Epithelial cell of prostate (primary cell): ENCODE data around the gene LAMC3.
A peak's percentile ranks its signal among the peaks of the same experiment; 100 is the strongest.
"Not testable (repeated sequence)": the region's sequence is repeated elsewhere in the genome, so short reads cannot be mapped to it uniquely, and the experiment has no call there.

Experiments
- DNase-seq: peaks from one replicate; pipeline ENCODE4 v3.0.0-alpha.2; 2011; ENCODE audit warnings: low read depth, low spot score
- H3K27ac ChIP-seq: fragments of 450-650 bp; 2 replicates; pipeline ENCODE4 v1.5.1; 2017; ENCODE audit warnings: mild to moderate bottlenecking

The LAMC3 gene

GRCh38 chr9:130990306-130990977 is 18.5 kb upstream of the LAMC3 start:
- no peak for DNase-seq

DNA sequence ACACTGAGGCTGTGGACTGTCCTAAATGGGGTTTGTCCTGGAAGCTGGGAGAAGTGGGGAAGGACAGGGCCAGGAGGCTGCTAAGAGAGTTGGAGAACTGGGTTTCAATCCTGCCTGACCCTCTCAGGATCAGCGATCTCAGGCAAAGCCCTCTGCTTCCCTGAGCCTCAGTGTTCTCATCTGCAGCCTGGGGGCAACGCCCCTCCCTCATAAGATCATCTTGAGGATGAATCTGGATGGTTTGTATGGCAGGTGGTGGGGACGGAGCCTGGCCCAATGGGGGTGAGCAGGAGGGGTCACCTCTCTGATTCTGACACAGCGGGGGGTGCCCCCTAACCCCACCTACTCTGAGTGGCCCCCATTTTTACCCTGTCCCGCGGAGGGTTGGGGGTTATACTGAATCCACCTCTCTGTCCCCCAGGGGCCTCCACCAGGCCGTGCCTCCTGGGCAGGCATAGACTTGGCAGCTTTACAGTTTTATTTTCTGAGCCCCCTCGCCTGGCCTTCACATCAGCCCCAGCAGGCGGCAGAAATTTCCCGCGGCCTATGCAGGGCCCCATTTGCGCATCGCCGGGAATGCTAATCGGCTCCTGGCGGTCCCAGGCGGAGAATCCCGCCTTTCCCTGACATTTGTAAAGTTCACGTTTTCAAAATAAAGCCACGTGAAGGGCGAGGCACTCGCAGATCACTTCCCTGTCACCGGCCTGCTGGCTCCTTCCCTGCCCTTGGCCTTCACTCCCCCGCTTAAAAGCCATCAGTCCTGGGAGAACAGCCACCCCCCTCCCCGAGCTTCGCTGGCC is 17.8 kb upstream of the LAMC3 start:
- no peak for DNase-seq
- no peak overlapping the region for H3K27ac ChIP-seq

More at GRCh38 chr9:130990306-130990977, 18.5 kb upstream of the LAMC3 start:
- H3K27ac ChIP-seq = no peak overlapping the region

DNA sequence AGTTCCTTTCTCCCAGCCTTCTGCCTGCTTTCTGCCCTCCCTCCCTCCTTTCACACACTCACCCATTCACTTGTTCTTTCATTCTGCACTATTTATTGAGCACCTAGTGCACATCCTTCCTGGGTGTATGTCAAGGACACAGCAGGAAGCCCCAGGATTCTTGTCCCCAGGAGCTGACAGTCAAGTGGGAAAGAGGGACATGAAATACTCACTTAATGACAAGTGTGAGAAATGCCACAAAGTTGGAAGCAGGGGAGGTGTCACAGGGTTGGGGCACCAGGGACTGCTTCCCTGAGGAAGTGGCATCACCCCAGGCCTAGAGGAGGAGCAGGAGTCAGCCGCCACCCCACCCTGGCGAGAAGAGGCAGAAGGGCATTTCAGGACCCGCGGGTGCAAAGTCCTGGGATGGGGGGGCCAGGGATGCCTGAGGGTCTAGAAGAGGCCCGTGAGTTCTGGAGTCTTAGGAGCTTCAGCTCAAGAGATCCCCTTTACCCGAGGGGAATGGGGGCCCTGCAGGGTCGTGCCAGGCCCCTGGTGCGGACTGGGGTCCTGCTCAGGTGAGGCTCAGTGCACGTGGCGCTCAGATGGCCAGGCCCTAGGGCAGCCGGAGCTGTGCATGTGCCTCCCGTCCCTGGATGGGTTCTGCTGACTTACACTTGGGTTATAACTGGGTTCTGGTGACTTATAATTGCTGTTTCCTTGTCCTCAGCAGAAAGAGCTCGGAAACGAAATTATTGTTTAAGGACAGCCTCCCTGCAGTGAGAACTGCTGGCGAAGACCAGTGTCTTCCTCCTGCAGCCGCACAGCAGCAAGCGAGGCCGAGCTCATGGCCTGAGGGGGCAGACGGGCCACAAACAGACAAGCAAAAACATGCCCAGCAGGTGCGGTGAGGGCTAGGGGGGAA is 16.9 kb upstream of the LAMC3 start:
- DNase-seq = no peak
- H3K27ac ChIP-seq = no peak overlapping the region

DNA sequence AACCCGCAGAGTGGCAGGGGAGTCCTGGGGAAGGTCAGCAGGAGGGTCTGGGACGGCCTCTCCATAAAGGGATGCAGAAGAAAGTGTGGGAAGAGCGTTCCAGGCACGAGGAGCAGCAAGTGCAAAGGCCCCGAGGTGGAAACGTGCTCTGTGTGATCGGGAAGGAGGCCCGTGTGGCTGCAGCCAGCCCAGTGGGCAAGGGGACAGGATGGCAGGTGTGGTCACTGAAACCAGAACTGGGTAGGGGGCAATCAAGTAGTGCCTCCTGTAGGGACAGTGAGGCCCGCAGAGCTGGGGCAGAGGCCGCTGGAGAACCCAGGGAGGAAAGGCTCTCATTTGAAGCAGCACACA is 16.3 kb upstream of the LAMC3 start:
- no peak overlapping the region for H3K27ac ChIP-seq
- no peak for DNase-seq

DNA sequence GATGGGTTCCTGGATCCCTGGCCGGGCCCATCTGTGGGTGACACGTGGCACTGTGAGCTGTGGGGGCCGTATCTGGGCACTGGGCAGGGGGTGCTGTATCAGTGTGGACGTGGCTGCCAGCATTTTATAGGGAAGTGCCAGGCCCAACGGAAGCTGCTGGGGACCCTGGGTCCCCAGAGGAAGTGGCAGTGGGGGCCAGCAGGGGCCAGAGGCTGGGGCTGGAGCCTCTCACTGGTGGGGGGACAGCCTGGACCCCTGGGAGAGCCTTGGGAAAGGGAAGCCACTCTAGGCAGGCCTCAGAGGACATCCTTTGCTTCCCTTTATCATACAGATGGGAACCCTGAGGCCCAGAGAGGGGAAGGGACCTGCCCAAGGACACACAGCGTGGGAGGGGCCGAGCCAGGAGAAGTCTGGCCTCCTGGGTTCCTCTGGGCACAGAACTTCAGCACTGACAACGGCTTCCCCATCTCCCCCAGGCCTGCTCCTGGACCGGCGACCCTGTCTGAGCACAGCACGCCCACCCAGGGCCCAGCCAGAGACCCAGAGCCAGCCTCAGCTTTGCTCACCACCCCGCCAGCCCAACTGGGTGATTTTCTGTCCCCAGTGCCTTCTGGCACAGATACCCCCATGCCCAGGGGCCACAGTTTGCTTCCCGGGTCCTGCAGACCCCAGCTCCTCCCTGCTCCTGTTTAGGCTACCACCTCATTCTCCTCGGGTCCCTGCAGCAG is 15.5 kb upstream of the LAMC3 start:
- DNase-seq = no peak
- no peak overlapping the region for H3K27ac ChIP-seq

GRCh38 chr9:130994135-130995085 is 14.6 kb upstream of the LAMC3 start:
- no peak for DNase-seq
- H3K27ac ChIP-seq = no peak overlapping the region

DNA sequence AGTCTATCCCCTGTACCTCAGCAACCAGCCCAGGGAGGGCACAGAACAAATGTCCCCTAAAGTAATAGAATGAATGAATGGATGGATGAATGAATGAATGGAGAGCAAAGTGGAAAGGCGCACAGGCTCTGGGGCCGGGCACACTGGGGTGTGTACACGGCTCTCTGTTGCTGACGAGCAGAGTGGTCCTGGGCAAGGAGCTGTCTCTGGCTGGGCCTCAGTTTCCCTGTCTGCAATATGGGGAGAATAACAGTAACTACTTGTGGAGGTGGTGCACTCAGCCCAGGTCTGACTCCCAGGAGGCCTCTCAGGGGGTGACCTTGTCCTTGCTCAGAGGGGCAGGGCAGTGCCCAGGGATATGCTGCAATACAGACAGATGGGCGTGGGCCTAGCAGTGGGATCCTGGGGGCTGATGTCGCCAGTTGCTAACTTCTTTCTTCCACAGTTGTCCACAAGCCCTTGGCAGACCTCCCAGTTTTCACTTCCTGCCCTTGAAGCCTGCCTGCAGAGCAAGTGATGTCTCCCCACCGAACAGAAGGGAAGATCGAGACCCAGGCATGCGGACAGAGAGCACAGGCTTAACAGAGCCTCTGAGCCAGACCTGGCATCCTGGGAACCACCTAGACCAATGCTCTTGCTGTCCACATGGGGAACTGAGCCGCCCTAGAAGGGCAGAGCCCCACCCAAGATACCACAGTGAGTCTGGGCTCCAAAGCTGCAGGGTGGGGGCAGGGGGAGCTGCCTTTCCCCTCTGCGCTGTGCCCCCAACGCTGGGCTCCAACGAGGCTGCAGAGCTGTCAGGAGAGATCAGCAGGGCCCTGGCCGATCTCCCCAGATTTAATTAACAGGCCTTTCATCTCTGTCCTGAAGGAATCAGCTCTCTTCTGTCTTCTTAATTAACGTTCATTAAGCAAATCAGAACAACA is 13.6 kb upstream of the LAMC3 start:
- DNase-seq = no peak
- no peak overlapping the region for H3K27ac ChIP-seq

DNA sequence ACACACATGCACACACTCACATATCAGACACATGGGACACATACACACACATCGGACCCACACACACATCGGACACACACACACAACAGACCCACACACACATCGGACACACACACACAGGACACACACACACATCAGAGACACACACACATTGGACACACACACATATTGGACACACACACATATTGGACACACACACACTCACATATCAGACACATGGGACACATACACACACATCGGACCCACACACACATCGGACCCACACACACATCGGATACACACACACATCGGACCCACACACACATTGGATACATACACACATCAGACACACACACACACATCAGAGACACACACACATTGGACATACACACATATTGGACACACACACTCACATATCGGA is 12.8 kb upstream of the LAMC3 start:
- H3K27ac ChIP-seq = no peak overlapping the region
- DNase-seq = no peak

GRCh38 chr9:130996676-130997394 is 12.1 kb upstream of the LAMC3 start:
- no peak overlapping the region for H3K27ac ChIP-seq
- DNase-seq = no peak

- DNase-seq = no peak
Measured at GRCh38 chr9:130997395-130997684, 11.6 kb upstream of the LAMC3 start.

DNA sequence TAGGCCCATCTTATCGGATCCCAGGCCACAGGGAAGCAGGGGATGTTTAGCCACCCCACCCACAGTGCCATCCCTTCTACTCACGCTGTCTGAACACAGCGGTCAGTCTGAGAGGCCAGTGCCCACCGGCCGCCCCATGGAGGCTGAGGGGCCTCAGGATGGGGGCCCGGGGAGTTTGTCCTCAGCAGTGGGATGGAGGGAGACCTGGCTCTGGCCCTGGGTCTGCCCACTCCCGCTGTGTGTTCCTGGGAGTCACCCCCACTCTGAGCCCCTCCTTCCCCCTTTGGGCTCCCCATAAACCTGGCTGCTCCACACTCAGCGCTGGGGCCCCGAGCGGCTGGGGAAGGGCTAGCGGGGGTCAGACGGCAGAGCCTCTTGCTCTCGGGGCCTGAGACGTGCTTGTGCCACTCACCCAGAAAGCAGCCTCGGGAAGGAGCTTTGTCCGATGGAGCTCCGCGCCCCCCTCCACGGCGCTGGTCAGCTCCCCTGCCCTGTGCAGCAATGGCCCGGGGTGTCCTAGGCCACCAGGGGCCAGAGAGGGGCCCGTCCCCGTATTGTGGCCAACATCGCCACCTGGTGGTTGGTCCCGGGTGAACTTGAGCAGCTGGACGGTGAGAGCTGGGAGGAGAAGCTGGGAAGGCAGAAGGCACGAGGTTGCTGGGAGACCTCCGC is 10.9 kb upstream of the LAMC3 start:
- H3K27ac ChIP-seq = no peak overlapping the region
- no peak for DNase-seq

More at GRCh38 chr9:130997395-130997684, 11.6 kb upstream of the LAMC3 start:
- no peak overlapping the region for H3K27ac ChIP-seq

DNA sequence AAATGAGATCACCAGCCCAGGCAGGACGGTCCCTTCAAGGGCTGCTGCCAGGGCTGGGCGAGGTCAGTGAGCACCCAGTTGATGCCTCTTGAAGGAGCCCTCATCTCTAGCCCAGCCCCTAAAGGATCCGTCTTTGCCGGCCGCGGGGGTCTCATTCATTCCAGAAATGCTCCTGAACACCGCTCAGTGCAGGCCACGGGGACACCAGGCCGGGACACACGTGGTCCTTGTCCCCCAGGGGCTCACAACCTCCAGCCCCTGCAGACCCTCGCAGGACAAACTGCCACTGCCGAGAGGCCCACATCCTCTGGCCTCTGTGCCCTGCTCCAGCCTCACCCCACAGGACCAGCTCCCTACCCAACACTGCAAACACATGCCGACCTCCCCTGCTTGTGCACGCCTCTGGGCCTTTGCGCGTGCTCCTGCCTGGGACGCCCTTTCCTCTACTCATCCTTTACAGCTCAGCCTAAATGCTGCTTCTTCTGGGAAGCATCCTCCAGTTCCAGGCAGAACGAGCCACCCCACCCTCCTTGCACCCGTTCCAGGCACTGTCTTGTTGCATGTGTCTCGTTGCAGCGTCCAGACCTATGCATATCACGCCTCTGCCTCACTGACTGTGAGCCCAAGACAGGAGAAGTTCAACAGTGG is 10.3 kb upstream of the LAMC3 start:
- peak; percentile 8 for DNase-seq
- no peak overlapping the region for H3K27ac ChIP-seq

GRCh38 chr9:130999245-130999623 is 9.7 kb upstream of the LAMC3 start:
- no peak overlapping the region for H3K27ac ChIP-seq
- DNase-seq = no peak

DNA sequence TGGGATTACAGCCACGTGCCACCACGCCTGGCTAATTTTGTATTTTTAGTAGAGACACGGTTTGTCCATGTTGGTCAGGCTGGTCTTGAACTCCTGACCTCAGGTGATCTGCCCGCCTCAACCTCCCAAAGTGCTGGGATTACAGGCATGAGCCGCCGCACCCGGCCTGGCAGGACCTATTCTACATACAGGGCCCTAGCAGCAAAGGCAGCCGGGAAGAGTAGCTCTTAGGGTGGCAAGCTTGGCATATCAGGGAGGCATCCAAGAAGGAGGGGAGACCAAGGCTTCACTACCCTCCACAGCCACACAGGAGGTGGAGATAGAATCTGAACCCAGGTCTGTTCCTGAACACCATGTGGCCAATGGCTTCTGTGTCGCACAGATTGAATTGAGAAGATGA is 8.4 kb upstream of the LAMC3 start:
- H3K27ac ChIP-seq = not testable (repeated sequence)

GRCh38 chr9:131001021-131001420 is 8.0 kb upstream of the LAMC3 start:
- H3K27ac ChIP-seq = no peak overlapping the region

More for the DNA sequence above, 8.4 kb upstream of the LAMC3 start:
- DNase-seq = not testable (repeated sequence)

GRCh38 chr9:131001990-131002389 is 7.0 kb upstream of the LAMC3 start:
- no peak overlapping the region for H3K27ac ChIP-seq
- DNase-seq = no peak

More at GRCh38 chr9:131001021-131001420, 8.0 kb upstream of the LAMC3 start:
- no peak for DNase-seq

DNA sequence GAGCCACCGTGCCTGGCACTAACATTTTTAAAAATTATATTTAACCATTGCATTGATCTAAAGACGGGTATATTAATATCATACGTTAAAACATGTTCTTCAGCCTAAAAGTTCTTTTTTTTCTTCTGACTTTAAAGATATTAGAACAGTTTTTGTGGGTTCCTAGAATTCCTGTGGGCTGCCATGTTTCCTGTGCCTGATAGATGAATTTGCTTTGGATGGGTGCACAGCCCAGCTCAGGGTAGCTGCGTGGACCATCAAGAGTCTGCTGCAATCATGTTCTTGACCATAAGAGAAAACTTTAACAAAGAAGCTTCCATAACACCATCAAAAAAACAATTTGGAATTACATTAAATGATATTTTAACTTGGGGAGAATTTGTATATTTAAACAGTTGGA is 2.4 kb upstream of the LAMC3 start:
- DNase-seq = no peak
- H3K27ac ChIP-seq = no peak overlapping the region
